ENCODE results near the gene CFLAR. TPM values are rescaled to one million over a fixed set of nuclear protein-coding genes. Genes with fewer than 3 reads are reported as not detected.
A peak's percentile ranks its signal among the peaks of the same experiment; 100 is the strongest.

Gene CFLAR
- total RNA-seq, 4 donors from 2014 or later = 145 to 346 (median 176) TPM

DNA sequence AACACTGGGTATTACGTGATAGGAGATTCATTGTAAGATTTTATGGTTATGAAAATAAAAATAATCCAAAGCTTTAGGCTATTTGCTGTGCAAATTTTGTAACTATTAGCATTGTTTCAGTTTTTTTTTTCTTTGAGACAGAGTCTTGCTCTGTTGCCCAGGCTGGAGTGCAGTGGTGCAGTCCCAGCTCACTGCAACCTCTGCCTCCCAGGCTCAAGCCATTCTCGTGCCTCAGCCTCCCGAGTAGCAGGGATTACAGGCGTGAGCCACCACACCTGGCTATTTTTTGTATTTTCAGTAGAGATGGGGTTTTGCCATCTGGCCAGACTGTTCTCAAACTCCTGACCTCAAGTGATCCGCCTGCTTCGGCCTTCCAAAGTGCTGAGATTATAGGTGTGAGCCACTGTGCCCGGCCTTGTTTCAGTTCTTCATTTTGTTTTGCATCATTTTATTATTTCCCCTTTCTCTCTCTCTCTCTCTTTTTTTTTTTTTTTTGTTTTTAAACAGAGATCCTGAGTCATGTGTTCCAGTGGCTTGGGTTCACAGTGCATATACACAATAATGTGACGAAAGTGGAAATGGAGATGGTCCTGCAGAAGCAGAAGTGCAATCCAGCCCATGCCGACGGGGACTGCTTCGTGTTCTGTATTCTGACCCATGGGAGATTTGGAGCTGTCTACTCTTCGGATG lies 92.7 kb downstream of the CFLAR start:
- TF ChIP-seq EP300 (IDR thresholded peaks at IDR 0.05) (no peak), POLR2A (IDR thresholded peaks at IDR 0.05) (no peak), POLR2AphosphoS5 (IDR thresholded peaks at IDR 0.05) (no peak)
- ATAC-seq = peak; percentile 70
- no peaks in the 10 kb centered on the region for H3K27me3 ChIP-seq
- WGBS, 2 donors (ENCODE audit: low coverage in 1 of 2) = 88 to 94% methylated on average over 6 to 7 of the region's 12 CpGs
- H3K36me3 ChIP-seq = no peaks in the 10 kb centered on the region
- peaks cover 0 to 11% (median 0%) of the 10 kb centered on the region in 3 donors for H3K4me1 ChIP-seq
- peak overlapping the region in 1 of 4 donors; percentile 23 for H3K27ac ChIP-seq
- H3K4me3 ChIP-seq = no peak overlapping the region
- no peaks in the 10 kb centered on the region for H3K9me3 ChIP-seq

GRCh38 chr2:201215963-201216362 lies 100.0 kb downstream of the CFLAR start:
- peaks cover 0 to 11% of the 10 kb centered on the region in 2 donors for H3K36me3 ChIP-seq
- 90 to 96% methylated on average over 4 of the region's 4 CpGs for WGBS, 2 donors (ENCODE audit: low coverage in 1 of 2)
- no peaks in the 10 kb centered on the region for H3K4me1 ChIP-seq
- no peak for TF ChIP-seq EP300 (IDR thresholded peaks at IDR 0.05)
- TF ChIP-seq POLR2AphosphoS5 (IDR thresholded peaks at IDR 0.05) = no peak
- no peak for TF ChIP-seq POLR2A (IDR thresholded peaks at IDR 0.05)
- no peak overlapping the region for H3K4me3 ChIP-seq
- H3K9me3 ChIP-seq = no peaks in the 10 kb centered on the region
- ATAC-seq = no peak
- H3K27ac ChIP-seq = no peak overlapping the region
- H3K27me3 ChIP-seq = no peaks in the 10 kb centered on the region

- Histone ChIP-seq H3K36me3 (peaks cover 0 to 11% of the 10 kb centered on the region in 2 donors), H3K27me3 (no peaks in the 10 kb centered on the region), H3K9me3 (no peaks in the 10 kb centered on the region), H3K27ac (no peak overlapping the region), H3K4me3 (no peak overlapping the region), H3K4me1 (no peaks in the 10 kb centered on the region)
- no peak for TF ChIP-seq POLR2AphosphoS5 (IDR thresholded peaks at IDR 0.05)
- whole genome bisulfite sequencing, 2 donors (ENCODE audit: low coverage in 1 of 2) = 82 to 100% methylated on average over 1 of the region's 1 CpG
- no peak for ATAC-seq
Measured at GRCh38 chr2:201216918-201217317, 101.0 kb downstream of the CFLAR start.

GRCh38 chr2:201218780-201219179 lies 102.8 kb downstream of the CFLAR start:
- Histone ChIP-seq H3K27ac (no peak overlapping the region), H3K27me3 (no peaks in the 10 kb centered on the region), H3K4me3 (no peak overlapping the region), H3K36me3 (peaks cover 0 to 11% of the 10 kb centered on the region in 2 donors), H3K9me3 (no peaks in the 10 kb centered on the region), H3K4me1 (no peaks in the 10 kb centered on the region)
- TF ChIP-seq EP300 (IDR thresholded peaks at IDR 0.05) (no peak), POLR2A (IDR thresholded peaks at IDR 0.05) (no peak), POLR2AphosphoS5 (IDR thresholded peaks at IDR 0.05) (no peak)
- TF ChIP-seq, protein P1, sequence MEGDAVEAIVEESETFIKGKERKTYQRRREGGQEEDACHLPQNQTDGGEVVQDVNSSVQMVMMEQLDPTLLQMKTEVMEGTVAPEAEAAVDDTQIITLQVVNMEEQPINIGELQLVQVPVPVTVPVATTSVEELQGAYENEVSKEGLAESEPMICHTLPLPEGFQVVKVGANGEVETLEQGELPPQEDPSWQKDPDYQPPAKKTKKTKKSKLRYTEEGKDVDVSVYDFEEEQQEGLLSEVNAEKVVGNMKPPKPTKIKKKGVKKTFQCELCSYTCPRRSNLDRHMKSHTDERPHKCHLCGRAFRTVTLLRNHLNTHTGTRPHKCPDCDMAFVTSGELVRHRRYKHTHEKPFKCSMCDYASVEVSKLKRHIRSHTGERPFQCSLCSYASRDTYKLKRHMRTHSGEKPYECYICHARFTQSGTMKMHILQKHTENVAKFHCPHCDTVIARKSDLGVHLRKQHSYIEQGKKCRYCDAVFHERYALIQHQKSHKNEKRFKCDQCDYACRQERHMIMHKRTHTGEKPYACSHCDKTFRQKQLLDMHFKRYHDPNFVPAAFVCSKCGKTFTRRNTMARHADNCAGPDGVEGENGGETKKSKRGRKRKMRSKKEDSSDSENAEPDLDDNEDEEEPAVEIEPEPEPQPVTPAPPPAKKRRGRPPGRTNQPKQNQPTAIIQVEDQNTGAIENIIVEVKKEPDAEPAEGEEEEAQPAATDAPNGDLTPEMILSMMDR (IDR thresholded peaks at IDR 0.05) = no peak
- WGBS, 2 donors (ENCODE audit: low coverage in 1 of 2) = 64% methylated on average over 3 of the region's 6 CpGs; no CpG with 5 or more reads in 1 of the 2 donors
- no peak for ATAC-seq

GRCh38 chr2:201219328-201220096 lies 103.5 kb downstream of the CFLAR start:
- H3K4me3 ChIP-seq = no peak overlapping the region
- H3K27me3 ChIP-seq = no peaks in the 10 kb centered on the region
- H3K27ac ChIP-seq = peak overlapping the region in 1 of 4 donors; percentile 35
- no peaks in the 10 kb centered on the region for H3K4me1 ChIP-seq
- peaks cover 0 to 11% of the 10 kb centered on the region in 2 donors for H3K36me3 ChIP-seq
- H3K9me3 ChIP-seq = no peaks in the 10 kb centered on the region
- 64 to 78% methylated on average over 3 to 4 of the region's 5 CpGs for WGBS, 2 donors (ENCODE audit: low coverage in 1 of 2)
- TF ChIP-seq, protein P1 (IDR thresholded peaks at IDR 0.05) = no peak
- no peak for TF ChIP-seq POLR2A (IDR thresholded peaks at IDR 0.05)
- TF ChIP-seq EP300 (IDR thresholded peaks at IDR 0.05) = no peak
- TF ChIP-seq POLR2AphosphoS5 (IDR thresholded peaks at IDR 0.05) = no peak
- ATAC-seq = no peak

- 43 to 62% methylated on average over 3 to 4 of the region's 4 CpGs for WGBS, 2 donors (ENCODE audit: low coverage in 1 of 2)
- TF ChIP-seq, protein P1 (IDR thresholded peaks at IDR 0.05) = no peak
- no peak for TF ChIP-seq EP300 (IDR thresholded peaks at IDR 0.05)
- TF ChIP-seq POLR2AphosphoS5 (IDR thresholded peaks at IDR 0.05) = no peak
- TF ChIP-seq POLR2A (IDR thresholded peaks at IDR 0.05) = no peak
- Histone ChIP-seq H3K4me3 (no peak overlapping the region), H3K36me3 (peaks cover 0 to 11% of the 10 kb centered on the region in 2 donors), H3K27ac (no peak overlapping the region), H3K27me3 (no peaks in the 10 kb centered on the region), H3K9me3 (no peaks in the 10 kb centered on the region), H3K4me1 (no peaks in the 10 kb centered on the region)
- ATAC-seq = no peak
Measured at GRCh38 chr2:201220102-201220570, 104.2 kb downstream of the CFLAR start.
